RPMI7951 (cell line): ENCODE results near the gene TOB2. TPM values are rescaled to one million over a fixed set of nuclear protein-coding genes. Genes with fewer than 3 reads are reported as not detected.
"Not testable (repeated sequence)": the region's sequence is repeated elsewhere in the genome, so short reads cannot be mapped to it uniquely, and the experiment has no call there.

ENCODE experiments used
- DNase-seq: peaks from one replicate; pipeline ENCODE4 v3.0.0-alpha.2; 2012; ENCODE audit warnings: low read depth
- total RNA-seq: library from RNA; depleted of rRNA; stranded (reverse); fragments of >200 nt; shearing (Covaris generic); gene quantifications from 2 replicates; pipeline ENCODE4 v1.2.3, GENCODE V29; 2014

Gene TOB2
- total RNA-seq, 1 experiment from 2014 or later = 14.2 TPM

GRCh38 chr22:41468381-41469217, 22.0 kb upstream of the TOB2 start, which contains the start of the genes ACO2 and PHF5A:
ACO2 (plus strand) TSS chr22:41469117; CDS start chr22:41469147, 30 bp downstream.
PHF5A (minus strand) TSS chr22:41468692; CDS start chr22:41468653, 39 bp downstream.
- DNase-seq = peak; percentile 96

- DNase-seq = no peak
Measured at GRCh38 chr22:41461901-41462300, 15.3 kb upstream of the TOB2 start.

GRCh38 chr22:41460071-41460470, 13.5 kb upstream of the TOB2 start:
- not testable (repeated sequence) for DNase-seq

GRCh38 chr22:41459431-41459830, 12.8 kb upstream of the TOB2 start:
- DNase-seq = no peak

GRCh38 chr22:41458161-41458728, 11.6 kb upstream of the TOB2 start:
- no peak for DNase-seq

- DNase-seq = peak; percentile 99
Measured at GRCh38 chr22:41448189-41448808, 1.7 kb upstream of the TOB2 start.

GRCh38 chr22:41447435-41448188, 1.0 kb upstream of the TOB2 start:
- DNase-seq = peak; percentile 66

- peak; percentile 7 for DNase-seq
Measured at GRCh38 chr22:41446057-41446501, 522 bp downstream of the TOB2 start.

- DNase-seq = no peak
Measured at GRCh38 chr22:41445129-41446056, 1.2 kb downstream of the TOB2 start.

GRCh38 chr22:41444360-41445128, 2.1 kb downstream of the TOB2 start:
- DNase-seq = peak; percentile 91

- DNase-seq = no peak
Measured at GRCh38 chr22:41442240-41442792, 4.3 kb downstream of the TOB2 start.

- not testable (repeated sequence) for DNase-seq
Measured at GRCh38 chr22:41440511-41440910, 6.1 kb downstream of the TOB2 start.

- no peak for DNase-seq
Measured at GRCh38 chr22:41437198-41437597, 9.4 kb downstream of the TOB2 start.

GRCh38 chr22:41436322-41437113, 10.1 kb downstream of the TOB2 start:
- DNase-seq = no peak

- no peak for DNase-seq
Measured at GRCh38 chr22:41435560-41435959, 11.0 kb downstream of the TOB2 start.

GRCh38 chr22:41434361-41435003, 12.1 kb downstream of the TOB2 start:
- DNase-seq = not testable (repeated sequence)

- not testable (repeated sequence) for DNase-seq
Measured at GRCh38 chr22:41433480-41433879, 13.1 kb downstream of the TOB2 start.

- no peak for DNase-seq
Measured at GRCh38 chr22:41431656-41432055, 14.9 kb downstream of the TOB2 start.
